HL-60 (cell line): Measurements from ENCODE around the gene GHRH.
A peak's percentile ranks its signal among the peaks of the same experiment; 100 is the strongest.

Source experiments
- DNase-seq, 2 experiments: peaks; one replicate each; pipeline ENCODE4 v3.0.0-alpha.2; 2010 to 2020; ENCODE audit warnings: low read depth in 1 of 2, low spot score in 1 of 2
- H3K27ac ChIP-seq: fragments of 250-450 bp; sonication (Bioruptor Pico); replicated peaks from 2 replicates; pipeline ENCODE4 v1.5.1; 2020; ENCODE audit warnings: mild to moderate bottlenecking, moderate library complexity
- H3K27me3 ChIP-seq: fragments of 250-450 bp; sonication (Bioruptor Pico); 2 replicates; pipeline ENCODE4 v1.5.1; 2021; ENCODE audit warnings: mild to moderate bottlenecking, moderate library complexity; ENCODE audit not compliant: insufficient read depth, poor library complexity, severe bottlenecking
- H3K4me3 ChIP-seq: replicated peaks from 2 replicates; pipeline ENCODE4 v1.5.1; 2011; ENCODE audit warnings: mild to moderate bottlenecking, control low read depth, low read length; ENCODE audit not compliant: insufficient read depth
- CTCF ChIP-seq: IDR thresholded peaks from one replicate; pipeline ENCODE4 v1.5.1; 2011; ENCODE audit warnings: low read length, control low read depth, inconsistent platforms; ENCODE audit not compliant: insufficient read depth
- GABPA ChIP-seq: IDR thresholded peaks from 2 replicates; pipeline ENCODE4 v1.6.1; 2012; ENCODE audit warnings: low read depth
- POLR2AphosphoS5 ChIP-seq: IDR thresholded peaks from 2 replicates; pipeline ENCODE4 v1.6.1; 2012; ENCODE audit warnings: low read depth
- REST ChIP-seq: IDR thresholded peaks from 2 replicates; pipeline ENCODE4 v1.6.1; 2012; ENCODE audit warnings: low read depth; ENCODE audit not compliant: insufficient replicate concordance
- SPI1 ChIP-seq: IDR thresholded peaks from 2 replicates; pipeline ENCODE4 v1.6.1; 2012; ENCODE audit warnings: low read depth, mild to moderate bottlenecking, borderline replicate concordance

GHRH gene

GRCh38 chr20:37225146-37225545 lies 36.5 kb downstream of the GHRH start:
- Histone ChIP-seq H3K27me3 (no peaks in the 10 kb centered on the region), H3K4me3 (no peak overlapping the region), H3K27ac (no peak overlapping the region)
- DNase-seq: no peak
- TF ChIP-seq CTCF: no peak
- TF ChIP-seq GABPA: no peak
- no peak for TF ChIP-seq REST

GRCh38 chr20:37223053-37223452 lies 38.6 kb downstream of the GHRH start:
- TF ChIP-seq SPI1 (peak; percentile 67; the same call in 1 of the 2 replicates), POLR2AphosphoS5 (no peak), CTCF (no peak), REST (no peak), GABPA (no peak)
- no peaks in the 10 kb centered on the region for H3K27me3 ChIP-seq
- 0 out of 2 replicates have a peak overlapping the region, but pooled peaks have one; percentile 1 for H3K27ac ChIP-seq
- peak; percentile 74 to 84 for DNase-seq
- no peak overlapping the region for H3K4me3 ChIP-seq

GRCh38 chr20:37222086-37222485 lies 39.5 kb downstream of the GHRH start:
- TF ChIP-seq GABPA: no peak
- TF ChIP-seq CTCF: no peak
- no peak for TF ChIP-seq POLR2AphosphoS5
- no peak for TF ChIP-seq REST
- no peak for TF ChIP-seq SPI1
- H3K27ac ChIP-seq: no peak overlapping the region
- no peak overlapping the region for H3K4me3 ChIP-seq
- no peaks in the 10 kb centered on the region for H3K27me3 ChIP-seq
- DNase-seq: no peak
